ENCODE results near the gene FNBP1L.
"Not testable (repeated sequence)": the region's sequence is repeated elsewhere in the genome, so short reads cannot be mapped to it uniquely, and the experiment has no call there.

Gene FNBP1L

DNA sequence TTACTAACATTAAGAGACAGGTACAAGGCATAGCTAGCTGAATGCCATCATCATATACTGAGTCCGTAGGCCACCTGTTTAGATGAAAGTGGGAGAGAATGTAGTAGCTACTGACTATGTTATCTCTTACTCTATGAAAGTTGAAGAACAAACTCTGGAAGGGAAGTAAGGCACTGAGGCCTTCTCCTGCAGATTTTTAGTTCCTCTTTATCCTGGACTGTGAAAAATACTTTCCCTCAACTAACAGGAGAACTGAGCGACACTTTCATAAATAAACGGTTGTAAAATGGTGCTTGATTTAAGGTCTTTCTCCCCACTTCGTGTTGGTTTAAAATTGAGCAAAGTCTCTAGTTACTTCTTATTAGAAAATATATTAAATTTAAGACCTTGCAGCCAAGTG lies 101.9 kb downstream of the FNBP1L start:
- no peaks in the 10 kb centered on the region for H3K4me1 ChIP-seq (ENCODE audit: control insufficient read depth, insufficient read depth, low read length)
- H3K27me3 ChIP-seq (ENCODE audit: control insufficient read depth, insufficient read depth, low read length), result no peaks in the 10 kb centered on the region
- no peaks in the 10 kb centered on the region for H3K36me3 ChIP-seq (ENCODE audit: control insufficient read depth, insufficient read depth, low read length)
- H3K9ac ChIP-seq (ENCODE audit: low read length), result no peak overlapping the region
- no peak overlapping the region for H3K4me3 ChIP-seq (ENCODE audit: low read length)
- H3K27ac ChIP-seq (ENCODE audit: low read depth, low read length), result no peak overlapping the region

DNA sequence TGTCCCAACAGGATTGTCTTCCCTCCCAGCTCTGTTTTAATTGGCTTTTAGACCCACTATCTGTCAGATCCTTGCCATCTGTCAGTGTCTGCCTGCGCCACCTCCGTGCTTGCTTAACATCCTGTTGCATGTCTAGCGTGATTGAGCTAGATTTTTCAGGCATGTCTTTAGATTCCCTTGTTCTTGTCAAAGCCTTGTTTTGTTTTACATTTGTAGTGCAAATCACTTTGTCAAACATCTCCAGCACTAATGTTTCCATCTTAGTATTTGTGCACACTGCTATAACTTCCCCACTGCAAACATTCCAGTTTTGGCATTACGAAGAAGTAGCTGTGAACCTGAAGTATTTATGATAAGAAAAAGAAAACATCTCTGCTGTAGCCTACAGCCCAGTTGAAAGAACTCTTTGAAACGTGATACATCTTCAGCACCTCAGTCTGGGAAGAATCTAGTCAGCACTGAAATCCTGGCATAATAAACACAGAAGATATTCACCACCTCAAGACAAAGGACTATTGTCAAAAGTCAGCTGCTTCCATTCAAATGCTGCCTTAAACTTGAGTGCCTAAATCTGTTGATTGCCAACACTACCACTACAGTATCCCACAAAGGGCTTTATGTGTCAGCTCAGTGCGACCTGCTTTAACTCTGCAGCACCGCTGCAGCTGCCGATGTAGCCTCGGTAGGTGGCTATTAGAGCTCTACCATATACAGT lies 105.0 kb downstream of the FNBP1L start:
- no peaks in the 10 kb centered on the region for H3K36me3 ChIP-seq (ENCODE audit: control insufficient read depth, insufficient read depth, low read length)
- no peaks in the 10 kb centered on the region for H3K4me1 ChIP-seq (ENCODE audit: control insufficient read depth, insufficient read depth, low read length)
- no peak overlapping the region for H3K4me3 ChIP-seq (ENCODE audit: low read length)
- H3K9ac ChIP-seq (ENCODE audit: low read length), result no peak overlapping the region
- H3K27me3 ChIP-seq (ENCODE audit: control insufficient read depth, insufficient read depth, low read length), result no peaks in the 10 kb centered on the region
- no peak overlapping the region for H3K27ac ChIP-seq (ENCODE audit: low read depth, low read length)

DNA sequence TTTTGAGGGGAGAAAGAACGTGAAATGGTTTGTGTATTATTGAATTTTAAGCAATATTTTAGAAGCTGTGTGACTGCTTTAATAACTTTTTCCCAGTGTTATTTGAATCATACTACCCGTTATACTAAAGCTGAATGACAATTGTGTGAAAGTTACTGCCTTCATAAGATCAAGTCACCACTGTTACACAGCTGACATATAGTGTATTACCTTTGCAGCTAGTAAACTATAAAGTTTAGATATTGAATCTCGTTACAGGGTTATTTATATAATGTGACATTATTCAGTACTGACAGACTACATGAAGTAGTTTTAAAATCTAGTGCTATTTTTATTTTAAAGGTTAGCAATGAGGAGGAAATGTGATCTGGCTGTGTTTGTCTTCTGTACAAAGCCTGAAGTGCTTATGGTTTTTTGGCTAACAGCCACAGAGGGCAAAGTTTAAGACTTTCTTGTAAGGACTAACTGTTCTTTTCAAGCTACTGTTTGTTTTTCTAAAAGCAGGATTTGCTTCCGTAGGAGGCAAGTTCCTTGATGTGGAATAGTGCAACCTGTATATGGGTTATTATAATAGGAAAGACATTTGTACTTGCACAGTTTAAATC lies 106.1 kb downstream of the FNBP1L start:
- not testable (repeated sequence) for H3K4me3 ChIP-seq (ENCODE audit: low read length); H3K9ac ChIP-seq (ENCODE audit: low read length); H3K36me3 ChIP-seq (ENCODE audit: control insufficient read depth, insufficient read depth, low read length); H3K27ac ChIP-seq (ENCODE audit: low read depth, low read length); H3K4me1 ChIP-seq (ENCODE audit: control insufficient read depth, insufficient read depth, low read length); H3K27me3 ChIP-seq (ENCODE audit: control insufficient read depth, insufficient read depth, low read length)

DNA sequence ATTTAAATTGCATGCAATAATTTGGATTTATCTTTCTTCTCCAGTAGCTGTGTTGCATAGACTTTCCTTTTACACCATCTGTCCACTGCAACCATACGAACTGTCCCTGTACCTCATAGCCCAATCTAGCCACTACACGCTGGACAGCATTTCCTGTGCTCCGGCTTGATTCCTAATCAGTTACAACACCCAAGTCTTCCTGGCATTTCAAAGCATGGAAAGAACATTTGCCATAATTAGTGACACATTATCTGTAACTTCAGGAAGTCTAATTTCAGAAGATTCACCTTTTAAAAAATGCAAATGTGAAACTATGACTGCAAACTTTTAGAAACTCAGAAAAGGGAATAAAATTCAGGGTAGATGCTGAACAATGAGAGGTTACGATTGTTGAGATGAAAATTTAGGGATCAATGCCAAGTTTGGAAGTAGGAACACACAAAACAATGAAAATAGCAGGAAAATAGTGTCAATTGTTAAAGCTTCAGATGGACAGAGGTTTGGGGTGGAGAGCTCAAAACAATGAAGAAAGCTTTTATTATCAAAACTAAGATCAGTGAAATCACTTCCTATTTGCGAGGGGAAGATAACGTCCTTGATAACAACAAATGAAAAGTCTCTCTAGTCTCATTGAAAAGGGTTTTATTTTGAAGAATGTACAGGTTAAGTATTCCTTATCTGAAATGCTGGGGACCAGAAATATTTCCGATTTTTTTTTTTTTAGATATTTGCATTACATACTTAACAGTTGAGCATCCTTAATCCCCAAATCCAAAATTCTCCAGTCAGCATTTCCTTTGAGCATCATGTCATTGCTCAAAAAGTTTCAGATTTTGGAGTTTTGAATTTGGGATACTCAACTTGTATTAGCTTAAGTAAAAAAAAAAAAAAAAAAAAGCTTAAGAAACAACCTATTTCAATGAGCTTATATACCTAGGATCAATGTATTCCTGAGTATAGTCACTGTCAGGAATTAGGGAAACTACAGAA lies 107.3 kb downstream of the FNBP1L start:
- no peak overlapping the region for H3K4me3 ChIP-seq (ENCODE audit: low read length)
- no peak overlapping the region for H3K9ac ChIP-seq (ENCODE audit: low read length)
- H3K36me3 ChIP-seq (ENCODE audit: control insufficient read depth, insufficient read depth, low read length), result no peaks in the 10 kb centered on the region
- H3K4me1 ChIP-seq (ENCODE audit: control insufficient read depth, insufficient read depth, low read length), result no peaks in the 10 kb centered on the region
- no peak overlapping the region for H3K27ac ChIP-seq (ENCODE audit: low read depth, low read length)
- H3K27me3 ChIP-seq (ENCODE audit: control insufficient read depth, insufficient read depth, low read length), result no peaks in the 10 kb centered on the region

DNA sequence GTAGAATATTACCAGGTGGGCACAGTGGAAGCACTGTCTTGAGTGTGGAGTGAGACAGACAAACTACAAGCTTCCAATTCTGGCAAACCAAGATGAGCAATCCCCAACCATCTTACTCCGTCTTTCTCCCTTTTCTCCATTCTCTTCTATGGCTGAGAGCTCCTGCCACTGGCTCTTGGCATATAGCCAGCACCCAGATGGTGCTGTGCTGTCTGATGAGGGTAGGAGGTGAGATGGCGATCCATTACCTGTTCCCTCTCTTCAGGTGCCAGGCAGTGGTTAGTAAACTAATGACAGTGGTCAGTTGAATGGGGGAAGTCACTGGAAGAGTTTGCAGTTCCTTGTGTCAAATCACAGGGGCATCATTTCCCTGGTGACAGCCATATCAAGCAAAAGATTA lies 108.4 kb downstream of the FNBP1L start:
- Histone ChIP-seq H3K4me3 (ENCODE audit: low read length) (no peak overlapping the region), H3K4me1 (ENCODE audit: control insufficient read depth, insufficient read depth, low read length) (no peaks in the 10 kb centered on the region), H3K36me3 (ENCODE audit: control insufficient read depth, insufficient read depth, low read length) (no peaks in the 10 kb centered on the region), H3K27me3 (ENCODE audit: control insufficient read depth, insufficient read depth, low read length) (no peaks in the 10 kb centered on the region), H3K27ac (ENCODE audit: low read depth, low read length) (no peak overlapping the region), H3K9ac (ENCODE audit: low read length) (no peak overlapping the region)

DNA sequence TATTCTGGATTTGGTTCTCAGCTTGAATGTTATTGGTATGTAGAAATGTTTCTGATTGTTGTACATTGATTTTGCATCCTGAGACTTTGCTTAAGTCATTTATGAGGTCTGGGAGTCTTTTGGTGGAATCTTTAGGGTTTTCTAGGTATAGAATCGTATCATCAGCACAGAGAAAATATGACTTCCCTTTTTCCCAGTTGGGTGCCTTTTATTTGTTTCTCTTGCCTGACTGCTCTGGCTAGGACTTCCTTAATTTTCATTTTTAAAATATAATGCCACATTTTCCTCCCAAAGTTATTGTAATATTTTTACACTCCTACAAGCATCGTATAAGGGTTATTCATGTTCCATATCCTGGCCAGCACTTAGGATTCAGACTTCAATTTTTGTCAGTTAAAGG lies 111.1 kb downstream of the FNBP1L start:
- no peaks in the 10 kb centered on the region for H3K4me1 ChIP-seq (ENCODE audit: control insufficient read depth, insufficient read depth, low read length)
- no peak overlapping the region for H3K4me3 ChIP-seq (ENCODE audit: low read length)
- H3K36me3 ChIP-seq (ENCODE audit: control insufficient read depth, insufficient read depth, low read length), result no peaks in the 10 kb centered on the region
- no peak overlapping the region for H3K9ac ChIP-seq (ENCODE audit: low read length)
- H3K27me3 ChIP-seq (ENCODE audit: control insufficient read depth, insufficient read depth, low read length), result no peaks in the 10 kb centered on the region
- H3K27ac ChIP-seq (ENCODE audit: low read depth, low read length), result no peak overlapping the region

DNA sequence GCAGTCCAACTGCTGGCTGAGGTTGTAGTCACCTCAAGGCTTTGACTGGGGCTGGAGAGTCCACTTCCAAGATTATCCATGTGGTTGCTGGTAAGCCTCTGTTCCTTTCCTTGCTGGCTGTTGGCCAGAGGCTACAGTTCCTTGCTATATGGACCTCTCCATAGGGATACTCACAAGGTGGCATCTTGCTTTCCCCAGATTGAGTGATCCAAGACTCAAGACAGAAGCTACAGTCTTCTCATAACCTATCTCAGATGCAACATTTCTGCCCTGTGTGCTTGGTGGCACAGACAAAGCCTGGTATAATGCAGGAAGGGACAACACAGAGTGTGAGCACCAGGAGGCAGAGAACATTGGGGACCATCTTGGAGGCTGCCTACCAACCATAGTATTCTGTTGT lies 111.8 kb downstream of the FNBP1L start:
- Histone ChIP-seq H3K36me3 (ENCODE audit: control insufficient read depth, insufficient read depth, low read length) (no peaks in the 10 kb centered on the region), H3K9ac (ENCODE audit: low read length) (no peak overlapping the region), H3K27ac (ENCODE audit: low read depth, low read length) (no peak overlapping the region), H3K4me3 (ENCODE audit: low read length) (no peak overlapping the region), H3K27me3 (ENCODE audit: control insufficient read depth, insufficient read depth, low read length) (no peaks in the 10 kb centered on the region), H3K4me1 (ENCODE audit: control insufficient read depth, insufficient read depth, low read length) (no peaks in the 10 kb centered on the region)

DNA sequence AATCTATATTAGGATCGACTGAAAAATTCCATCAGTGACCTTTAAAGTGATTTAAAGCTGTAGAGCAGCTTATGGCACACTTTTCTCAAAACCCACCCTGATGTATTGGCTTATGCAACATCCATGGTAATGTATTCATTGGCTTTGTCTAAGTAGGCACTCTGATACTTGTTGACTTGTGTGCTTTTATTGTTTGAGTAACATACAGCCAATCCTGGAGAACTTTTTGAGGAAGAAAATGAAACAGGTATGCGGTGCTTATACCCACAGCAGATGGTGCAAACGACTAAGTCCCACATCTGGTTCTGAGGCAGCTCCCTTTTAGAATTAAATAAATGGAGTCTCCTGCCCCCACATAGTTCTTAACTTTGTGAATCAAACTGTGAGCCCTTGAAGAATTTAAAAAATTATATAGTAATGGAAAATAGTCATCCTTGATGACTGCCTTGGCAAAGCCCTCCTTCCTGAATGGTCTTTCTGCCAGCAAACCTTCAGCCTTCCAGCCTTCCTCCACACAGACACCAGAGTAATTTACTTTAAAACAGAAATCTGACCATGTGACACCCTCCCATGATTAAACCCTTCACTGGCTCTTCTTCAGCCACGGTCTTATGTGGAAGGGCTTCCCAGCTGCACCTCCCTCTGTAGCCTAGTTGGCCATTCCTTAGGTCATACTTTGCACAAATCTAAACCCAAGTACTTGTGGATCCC lies 117.7 kb downstream of the FNBP1L start:
- Histone ChIP-seq H3K27me3 (ENCODE audit: control insufficient read depth, insufficient read depth, low read length) (no peaks in the 10 kb centered on the region), H3K9ac (ENCODE audit: low read length) (no peak overlapping the region), H3K4me1 (ENCODE audit: control insufficient read depth, insufficient read depth, low read length) (no peaks in the 10 kb centered on the region), H3K27ac (ENCODE audit: low read depth, low read length) (no peak overlapping the region), H3K36me3 (ENCODE audit: control insufficient read depth, insufficient read depth, low read length) (peaks cover 15% of the 10 kb centered on the region), H3K4me3 (ENCODE audit: low read length) (no peak overlapping the region)

DNA sequence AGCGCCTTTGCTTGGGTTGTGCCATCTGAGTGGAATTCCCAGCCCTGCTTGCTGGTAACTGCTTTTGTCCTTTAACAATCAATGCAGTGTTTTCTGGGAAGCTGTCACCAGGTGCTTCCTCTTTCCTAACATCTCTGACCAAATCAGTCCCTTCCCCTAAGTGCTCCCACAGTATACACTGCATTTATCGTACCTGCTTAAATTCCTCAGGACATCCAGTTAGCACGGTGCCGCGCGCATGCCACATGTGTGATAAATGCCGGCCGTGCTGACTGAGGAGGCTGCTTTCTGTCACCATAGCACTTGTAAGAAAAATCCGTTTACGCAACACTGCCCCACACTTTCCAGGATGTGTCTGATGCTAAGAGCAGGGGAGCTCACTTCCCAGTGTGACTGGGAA lies 118.3 kb downstream of the FNBP1L start:
- H3K27me3 ChIP-seq (ENCODE audit: control insufficient read depth, insufficient read depth, low read length), result no peaks in the 10 kb centered on the region
- H3K27ac ChIP-seq (ENCODE audit: low read depth, low read length), result no peak overlapping the region
- H3K9ac ChIP-seq (ENCODE audit: low read length), result no peak overlapping the region
- H3K4me3 ChIP-seq (ENCODE audit: low read length), result no peak overlapping the region
- peaks cover 15% of the 10 kb centered on the region for H3K36me3 ChIP-seq (ENCODE audit: control insufficient read depth, insufficient read depth, low read length)
- H3K4me1 ChIP-seq (ENCODE audit: control insufficient read depth, insufficient read depth, low read length), result no peaks in the 10 kb centered on the region

DNA sequence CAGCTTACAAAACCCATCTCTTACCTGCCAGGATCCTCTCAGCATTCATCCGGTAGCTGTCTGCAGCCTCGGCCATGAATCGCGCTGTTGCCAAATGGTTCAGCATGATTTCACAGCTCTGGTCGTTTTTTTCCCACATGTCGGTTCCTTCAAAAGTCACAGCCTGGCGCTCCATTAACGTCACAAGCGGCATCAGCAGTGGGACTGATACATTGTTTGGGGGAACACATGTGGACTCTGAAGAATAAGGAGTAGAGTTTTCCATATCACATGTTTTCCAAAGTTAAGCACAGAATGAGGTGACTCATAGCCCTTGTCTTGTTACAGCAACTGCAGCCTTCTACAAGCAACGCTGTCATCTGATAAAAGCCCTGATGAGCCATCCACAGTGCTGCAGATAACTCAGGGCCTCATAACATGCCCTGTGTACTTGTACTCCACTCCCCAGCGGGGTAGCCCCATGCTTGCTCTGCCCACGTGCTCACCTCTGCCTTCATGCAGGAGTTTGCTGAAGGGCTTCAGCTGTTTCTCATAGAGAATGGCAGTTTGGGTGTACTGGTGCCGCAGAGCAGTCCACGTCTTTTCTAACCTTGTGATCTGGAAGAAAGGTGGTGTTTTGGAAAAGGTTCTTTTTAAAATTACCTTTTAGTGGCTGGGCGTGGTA lies 119.5 kb downstream of the FNBP1L start:
- H3K36me3 ChIP-seq (ENCODE audit: control insufficient read depth, insufficient read depth, low read length), result peaks cover 15% of the 10 kb centered on the region
- H3K27me3 ChIP-seq (ENCODE audit: control insufficient read depth, insufficient read depth, low read length), result no peaks in the 10 kb centered on the region
- no peaks in the 10 kb centered on the region for H3K4me1 ChIP-seq (ENCODE audit: control insufficient read depth, insufficient read depth, low read length)
- H3K4me3 ChIP-seq (ENCODE audit: low read length), result no peak overlapping the region
- no peak overlapping the region for H3K27ac ChIP-seq (ENCODE audit: low read depth, low read length)
- H3K9ac ChIP-seq (ENCODE audit: low read length), result peak overlapping the region; percentile 26

DNA sequence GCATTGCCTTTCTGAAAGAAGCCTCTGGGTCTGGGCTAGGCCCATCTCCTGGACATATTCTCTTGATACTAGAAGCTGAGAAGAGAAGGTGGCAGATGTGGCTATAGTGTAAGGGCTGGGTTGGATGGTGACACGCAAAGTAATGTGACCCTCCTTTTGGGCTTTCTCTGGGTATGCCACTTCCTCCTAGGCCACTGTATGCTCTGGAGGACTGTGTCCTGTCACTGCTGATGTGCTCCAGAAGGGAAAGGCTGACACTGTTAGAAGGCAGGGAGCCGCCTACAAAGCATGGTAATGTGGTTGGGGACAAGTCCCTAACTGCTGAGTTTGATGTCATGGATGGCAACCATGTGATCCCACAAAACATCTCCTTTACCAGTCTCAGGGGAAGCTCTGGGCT lies 121.6 kb downstream of the FNBP1L start:
- Histone ChIP-seq H3K27ac (ENCODE audit: low read depth, low read length) (no peak overlapping the region), H3K27me3 (ENCODE audit: control insufficient read depth, insufficient read depth, low read length) (no peaks in the 10 kb centered on the region), H3K4me3 (ENCODE audit: low read length) (no peak overlapping the region), H3K4me1 (ENCODE audit: control insufficient read depth, insufficient read depth, low read length) (no peaks in the 10 kb centered on the region), H3K36me3 (ENCODE audit: control insufficient read depth, insufficient read depth, low read length) (peaks cover 15% of the 10 kb centered on the region), H3K9ac (ENCODE audit: low read length) (no peak overlapping the region)
